Measurements from ENCODE around the gene CNNM1.

Gene CNNM1

GRCh38 chr10:99329304-99329553 lies at the start of gene CNNM1:
TSS of gene CNNM1 (plus strand) at chr10:99329356. CDS start at chr10:99329388, 32 bp downstream.
- peak in 22 of 51 donors; percentile 11 to 76 (median 38) for DNase-seq

- no peak for DNase-seq
Observed at GRCh38 chr10:99279626-99280111, 49.5 kb upstream of the CNNM1 start.

GRCh38 chr10:99280472-99280871 lies 48.7 kb upstream of the CNNM1 start:
- DNase-seq: no peak

DNA sequence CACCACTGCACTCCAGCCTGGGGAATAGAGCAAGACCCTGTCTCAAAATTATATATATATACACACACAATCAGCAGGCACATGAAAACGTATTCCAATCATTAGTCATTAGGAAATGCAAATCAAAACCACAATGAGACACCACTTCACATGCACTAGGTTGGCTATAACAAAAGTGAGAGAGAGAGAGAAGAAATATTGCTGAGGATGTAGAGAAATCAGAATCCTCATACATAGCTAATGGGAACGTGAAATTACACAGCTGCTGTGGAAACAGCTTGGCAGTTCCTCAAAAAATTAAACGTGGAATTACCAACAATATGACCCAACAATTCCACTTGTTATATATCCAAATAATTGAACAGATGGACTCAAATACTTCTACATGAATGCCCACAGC lies 43.3 kb upstream of the CNNM1 start:
- DNase-seq: no peak

GRCh38 chr10:99290306-99290705 lies 38.9 kb upstream of the CNNM1 start:
- no peak for DNase-seq

DNA sequence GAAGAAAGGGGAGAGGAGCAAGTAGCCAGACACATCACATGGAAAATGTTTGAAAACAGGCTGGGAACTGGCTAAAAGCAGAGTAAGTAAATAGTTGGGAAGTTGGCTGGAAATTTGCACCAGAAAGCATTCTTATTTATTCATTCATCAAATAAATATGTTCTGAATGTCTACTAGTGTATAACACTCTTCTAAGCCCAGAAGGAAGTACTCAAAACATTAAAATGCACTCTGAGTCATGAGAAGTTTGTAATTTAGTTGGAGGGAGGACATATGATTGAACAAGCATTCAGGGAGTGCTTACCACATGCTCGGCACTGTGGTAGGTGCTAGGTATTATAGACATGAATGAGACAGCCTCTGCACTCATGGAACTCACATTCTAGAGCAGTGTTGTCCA lies 37.0 kb upstream of the CNNM1 start:
- no peak for DNase-seq

DNA sequence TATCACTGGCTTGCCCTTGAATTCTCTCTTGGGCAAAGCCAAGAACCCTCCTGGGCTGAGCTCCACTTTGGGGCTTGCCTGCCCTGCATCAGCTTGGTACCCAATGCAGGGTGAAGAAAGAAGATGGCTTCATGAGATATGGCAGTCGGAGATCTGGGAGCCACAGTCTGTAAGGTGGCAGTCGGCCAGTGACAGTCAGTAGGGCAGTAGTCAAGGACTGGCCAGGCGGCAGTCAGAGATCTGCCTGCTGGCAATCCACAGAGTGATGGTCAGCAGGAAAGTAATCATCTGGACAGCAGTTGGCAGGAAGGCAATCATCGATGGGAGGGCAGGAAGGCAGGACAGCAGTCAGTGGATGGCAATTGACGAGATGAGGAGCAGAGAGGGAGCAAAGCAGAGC lies 32.6 kb upstream of the CNNM1 start:
- peak in 3 of 51 donors; percentile 2 to 7 (median 3) for DNase-seq

- no peak for DNase-seq
Observed at GRCh38 chr10:99297033-99297432, 32.1 kb upstream of the CNNM1 start.

- no peak for DNase-seq
Observed at GRCh38 chr10:99303899-99304861, 25.0 kb upstream of the CNNM1 start.

GRCh38 chr10:99304862-99305229 lies 24.3 kb upstream of the CNNM1 start:
- no peak for DNase-seq

DNA sequence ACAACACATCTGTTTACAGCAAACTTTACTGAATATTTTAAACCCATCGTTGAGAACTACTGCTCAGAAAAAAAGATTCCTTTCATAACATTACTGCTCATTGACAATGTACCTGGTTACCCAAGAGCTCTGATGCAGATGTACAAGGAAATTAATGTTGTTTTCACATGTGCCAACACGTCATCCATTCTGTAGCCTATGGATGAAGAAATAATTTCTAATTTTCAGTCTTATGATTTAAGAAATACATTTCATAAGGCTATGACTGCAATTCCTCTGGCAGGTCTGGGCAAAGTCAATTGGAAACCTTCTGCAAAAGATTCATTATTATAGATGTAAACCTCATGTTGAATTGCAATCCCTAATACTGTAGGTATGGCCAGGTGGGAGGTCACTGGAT lies 16.7 kb upstream of the CNNM1 start:
- DNase-seq: no peak

DNA sequence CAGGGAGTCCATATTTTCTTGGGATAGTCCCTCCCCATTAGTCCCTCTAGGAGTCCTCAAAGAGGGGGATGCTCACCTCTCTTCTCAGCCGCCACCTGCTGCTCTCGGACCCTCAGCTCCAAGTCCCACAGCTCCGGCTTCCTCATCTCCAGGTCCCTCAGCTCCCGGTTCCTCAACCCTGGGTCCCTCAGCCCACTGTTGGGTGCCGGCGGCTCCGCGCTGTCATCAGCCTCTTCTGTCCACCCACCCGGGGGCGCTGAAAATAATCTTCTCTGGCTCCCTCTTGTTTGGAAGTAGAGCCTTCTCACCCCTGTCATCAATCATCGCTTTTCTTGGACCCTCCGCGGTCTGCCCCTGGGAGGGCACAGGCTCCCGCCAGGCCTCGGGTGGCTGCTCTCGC lies 13.3 kb upstream of the CNNM1 start:
- DNase-seq: no peak

- no peak for DNase-seq
Observed at GRCh38 chr10:99316374-99316773, 12.8 kb upstream of the CNNM1 start.

DNA sequence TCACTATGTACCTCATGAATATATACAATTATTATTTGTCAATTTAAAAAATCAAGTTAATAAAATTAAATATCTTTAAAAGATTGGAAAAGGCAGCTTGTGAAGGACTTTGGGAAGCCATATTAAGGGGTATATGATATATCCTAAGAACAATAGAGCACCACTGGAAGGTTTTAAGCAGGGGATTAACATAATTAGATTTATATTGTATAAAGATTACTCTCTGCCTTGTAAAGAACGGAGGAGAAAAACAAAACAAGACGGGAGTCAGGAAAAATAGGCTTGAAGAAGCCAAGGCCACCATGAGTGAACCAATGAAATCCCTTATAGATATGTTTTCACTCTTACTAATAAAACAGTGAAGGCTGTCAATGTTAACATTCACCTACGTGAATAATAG lies 11.1 kb upstream of the CNNM1 start:
- no peak for DNase-seq

GRCh38 chr10:99318475-99318874 lies 10.7 kb upstream of the CNNM1 start:
- no peak for DNase-seq

DNA sequence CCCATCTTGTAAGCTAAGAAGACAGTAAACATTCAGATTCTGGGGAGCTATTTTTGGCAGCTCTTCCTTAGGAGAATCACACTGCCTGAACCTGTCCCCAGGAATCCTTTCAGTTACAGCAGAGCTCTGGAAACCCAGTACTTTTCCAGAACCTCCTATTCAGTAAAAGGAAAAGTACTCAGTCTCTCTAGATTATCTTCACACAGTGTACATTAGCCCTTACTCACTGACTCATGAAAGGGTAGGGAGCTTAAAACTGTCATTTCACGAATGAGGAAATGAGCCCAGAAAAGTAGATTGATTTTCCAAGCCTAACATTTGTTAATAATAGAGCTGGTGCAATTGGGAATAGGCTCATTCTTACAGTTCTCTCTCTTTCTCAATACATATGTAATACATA lies 3.9 kb upstream of the CNNM1 start:
- no peak for DNase-seq

- DNase-seq: no peak
Observed at GRCh38 chr10:99326871-99327270, 2.3 kb upstream of the CNNM1 start.

DNA sequence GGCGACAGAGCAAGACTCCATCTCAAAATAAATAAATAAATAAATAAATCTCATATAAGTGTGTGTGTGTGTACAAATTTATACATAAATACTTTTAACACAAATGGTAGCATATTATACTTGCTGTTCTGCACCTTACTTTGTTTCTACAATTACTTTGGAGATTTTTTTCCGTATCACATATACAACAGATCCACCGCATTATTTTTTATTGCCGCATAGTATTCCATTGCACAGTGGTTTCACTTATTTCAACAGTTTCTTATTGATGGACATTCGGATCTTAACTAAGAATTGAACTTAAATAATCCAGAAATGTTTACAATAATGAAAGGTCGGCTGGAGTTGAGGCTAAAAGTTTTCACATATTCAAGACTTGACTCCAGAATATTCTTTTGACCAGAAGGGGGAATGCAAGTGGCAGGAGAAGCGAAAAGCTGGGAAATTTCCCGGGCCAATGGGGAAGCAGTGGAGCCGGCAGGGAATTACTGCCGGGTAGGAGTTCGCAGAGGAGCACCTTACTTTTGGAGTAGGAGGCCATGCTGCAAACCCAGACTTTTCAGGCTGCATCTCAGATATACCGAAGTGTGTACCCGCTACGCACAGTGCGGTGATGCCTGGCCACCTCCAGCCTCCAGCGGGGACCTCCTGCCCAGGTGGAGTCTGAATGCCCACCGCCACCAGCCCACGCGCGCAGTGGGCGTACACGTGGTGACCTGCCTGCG lies 415 bp upstream of the CNNM1 start:
- DNase-seq: peak in 12 of 51 donors; percentile 8 to 90 (median 51)

- peak in 16 of 51 donors; percentile 3 to 67 (median 27) for DNase-seq
Observed at GRCh38 chr10:99329554-99330346, 594 bp downstream of the CNNM1 start.

DNA sequence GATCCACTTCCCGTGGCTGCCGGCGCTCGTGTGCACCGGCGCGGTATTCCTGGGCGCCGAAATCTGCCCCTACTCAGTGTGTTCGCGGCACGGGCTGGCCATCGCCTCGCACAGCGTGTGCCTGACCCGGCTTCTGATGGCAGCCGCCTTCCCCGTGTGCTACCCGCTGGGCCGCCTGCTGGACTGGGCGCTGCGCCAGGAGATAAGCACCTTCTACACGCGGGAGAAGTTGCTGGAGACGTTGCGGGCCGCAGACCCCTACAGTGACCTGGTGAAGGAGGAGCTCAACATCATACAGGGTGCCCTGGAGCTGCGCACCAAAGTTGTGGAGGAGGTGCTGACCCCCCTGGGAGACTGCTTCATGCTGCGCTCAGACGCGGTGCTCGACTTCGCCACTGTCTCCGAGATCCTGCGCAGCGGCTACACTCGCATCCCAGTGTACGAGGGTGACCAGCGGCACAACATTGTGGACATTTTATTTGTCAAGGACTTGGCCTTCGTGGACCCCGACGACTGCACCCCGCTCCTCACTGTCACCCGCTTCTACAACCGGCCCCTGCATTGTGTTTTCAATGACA lies 1.3 kb downstream of the CNNM1 start:
- DNase-seq: peak in 3 of 51 donors; percentile 17 to 53 (median 26)

DNA sequence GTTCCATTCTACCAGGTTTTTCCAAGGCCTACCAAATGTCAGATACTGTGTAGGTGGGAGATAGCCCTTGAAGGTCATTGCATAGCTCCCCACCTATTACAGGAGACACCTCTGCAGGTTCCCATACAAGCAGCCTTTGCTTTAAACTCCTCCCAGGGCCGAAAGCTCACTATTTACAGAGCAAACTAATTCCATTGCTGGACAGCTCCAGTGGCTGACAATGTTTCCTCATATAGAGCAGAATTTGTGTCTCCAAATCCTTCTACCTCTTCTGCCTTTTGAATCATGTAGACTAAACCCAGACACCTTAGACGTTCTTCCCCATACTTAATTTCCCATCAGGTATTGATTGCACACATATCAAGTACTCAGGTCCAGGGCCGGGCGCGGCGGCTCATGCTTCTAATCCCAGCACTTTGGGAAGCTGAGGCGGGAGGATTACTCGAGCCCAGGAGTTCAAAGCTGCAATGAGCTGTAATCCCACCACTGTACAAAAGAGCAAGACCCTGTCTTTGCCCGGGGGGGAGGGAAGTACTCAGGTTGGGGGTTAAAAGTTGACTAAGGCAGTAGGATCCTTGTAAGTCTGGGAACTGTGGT lies 2.1 kb downstream of the CNNM1 start:
- peak in 1 of 51 donors; percentile 15 for DNase-seq

Data from hypothalamus (tissue), 51 donors.